Upper lobe of left lung (tissue), 6 donors: ENCODE measurements around the gene CCNF. TPM values are rescaled to one million over a fixed set of nuclear protein-coding genes. Genes with fewer than 3 reads are reported as not detected.
A peak's percentile ranks its signal among the peaks of the same experiment; 100 is the strongest.

Source experiments
- ATAC-seq, 2 donors: fragments of 200-7000 bp; cut with Tn5 transposase; one replicate each; pipeline ENCODE4 v1.9.1; 2022; ENCODE audit warnings: mild to moderate bottlenecking in 2 of 2, moderate library complexity in 2 of 2; ENCODE audit not compliant: low FRiP score in 2 of 2
- DNase-seq, 2 donors: peaks; one replicate each; pipeline ENCODE4 v3.0.0-alpha.2; 2019 to 2020
- H3K27ac ChIP-seq, 4 donors: fragments of 200-600 bp; sonication (generic); one replicate each; pipeline ENCODE4 v1.5.1; 2016 to 2019
- H3K27me3 ChIP-seq, 4 donors: fragments of 200-600 bp; sonication (generic); one replicate each; pipeline ENCODE4 v1.5.1; 2017 to 2019
- H3K36me3 ChIP-seq, 4 donors: fragments of 200-600 bp; sonication (generic); one replicate each; pipeline ENCODE4 v1.5.1; 2016 to 2019
- H3K4me1 ChIP-seq, 4 donors: fragments of 200-600 bp; sonication (generic); one replicate each; pipeline ENCODE4 v1.5.1; 2018 to 2019
- H3K4me3 ChIP-seq, 4 donors: fragments of 200-600 bp; sonication (generic); one replicate each; pipeline ENCODE4 v1.5.1; 2017 to 2019; ENCODE audit warnings: mild to moderate bottlenecking in 2 of 4, moderate library complexity in 1 of 4
- H3K9me3 ChIP-seq, 4 donors: fragments of 200-600 bp; sonication (generic); one replicate each; pipeline ENCODE4 v1.5.1; 2018 to 2019
- CTCF ChIP-seq, 6 experiments: fragments of 450-650 bp in 4 of 6; fragments of 200-600 bp in 2 of 6; sonication (generic) in 2 of 6; IDR thresholded peaks; one replicate each; pipeline ENCODE4 v1.5.1; 2016 to 2019; ENCODE audit warnings: antibody characterized with exemption in 6 of 6
- EP300 ChIP-seq, 4 donors: sonication (generic); formaldehyde crosslinking; IDR thresholded peaks; one replicate each; pipeline ENCODE4 v1.5.1; 2017; ENCODE audit warnings: antibody characterized with exemption in 4 of 4, control low read depth in 2 of 4
- POLR2A ChIP-seq, 4 donors: fragments of 450-650 bp; IDR thresholded peaks; one replicate each; pipeline ENCODE4 v1.5.1; 2016 to 2017; ENCODE audit warnings: antibody characterized with exemption in 4 of 4, mild to moderate bottlenecking in 2 of 4
- POLR2AphosphoS5 ChIP-seq, 2 donors: sonication (generic); formaldehyde crosslinking; IDR thresholded peaks; one replicate each; pipeline ENCODE4 v1.5.1; 2017; ENCODE audit warnings: antibody characterized with exemption in 2 of 2
- WGBS, 2 donors: methylation state at CpG; one replicate each; pipeline ENCODE4 v1.1.5; 2017 to 2018; 5-methylcytosine and 5-hydroxymethylcytosine counted together
- total RNA-seq, 6 donors: library from RNA; depleted of rRNA in 4 of 6; stranded (reverse); fragments of >200 nt in 4 of 6; gene quantifications; one replicate each; pipeline versions ENCODE4 v1.1.0 to v1.2.1, GENCODE V29; 2016 to 2021
- donor health status: DM: no; HTN: no; CAD: no; lungs with moderate emphysema.
- donor health status: DM: no; HTN: yes; CAD: no; lungs with severe emphysema.

CCNF gene
- total RNA-seq, 6 donors from 2014 or later, result 2.7 to 5.2 (median 3.9) TPM

DNA sequence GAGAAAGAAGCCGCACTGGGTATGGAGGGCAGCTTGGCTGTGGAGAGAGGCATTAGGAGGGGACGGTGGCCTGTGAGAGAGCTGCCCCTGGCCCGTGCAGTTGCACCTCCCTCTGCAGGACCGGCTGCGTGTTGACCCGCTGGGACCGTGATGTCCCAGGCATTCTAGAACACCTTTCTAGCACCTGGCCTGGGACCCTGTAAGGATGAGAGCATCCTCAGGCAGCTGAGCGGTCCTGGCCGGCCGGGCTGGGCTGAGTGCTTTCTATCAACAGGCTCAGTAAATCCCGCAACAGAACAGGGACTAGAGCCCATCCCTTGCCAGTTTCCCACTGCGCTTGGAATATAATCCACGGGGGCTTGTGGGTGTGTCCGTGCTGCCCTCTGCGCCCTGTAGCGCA is 60.3 kb downstream of the CCNF start:
- WGBS, 2 donors, result 93 to 95% methylated on average over 8 to 16 of the region's 16 CpGs
- peak in 1 of 2 donors; percentile 67 for DNase-seq
- Histone ChIP-seq H3K9me3 (no peaks in the 10 kb centered on the region), H3K27ac (no peak overlapping the region), H3K4me1 (peaks cover 21 to 41% (median 36%) of the 10 kb centered on the region in 4 donors), H3K27me3 (no peaks in the 10 kb centered on the region), H3K4me3 (no peak overlapping the region), H3K36me3 (peaks cover 0 to 14% (median 3%) of the 10 kb centered on the region in 4 donors)
- no peak for ATAC-seq
- no peak for TF ChIP-seq CTCF (IDR thresholded peaks at IDR 0.05)

DNA sequence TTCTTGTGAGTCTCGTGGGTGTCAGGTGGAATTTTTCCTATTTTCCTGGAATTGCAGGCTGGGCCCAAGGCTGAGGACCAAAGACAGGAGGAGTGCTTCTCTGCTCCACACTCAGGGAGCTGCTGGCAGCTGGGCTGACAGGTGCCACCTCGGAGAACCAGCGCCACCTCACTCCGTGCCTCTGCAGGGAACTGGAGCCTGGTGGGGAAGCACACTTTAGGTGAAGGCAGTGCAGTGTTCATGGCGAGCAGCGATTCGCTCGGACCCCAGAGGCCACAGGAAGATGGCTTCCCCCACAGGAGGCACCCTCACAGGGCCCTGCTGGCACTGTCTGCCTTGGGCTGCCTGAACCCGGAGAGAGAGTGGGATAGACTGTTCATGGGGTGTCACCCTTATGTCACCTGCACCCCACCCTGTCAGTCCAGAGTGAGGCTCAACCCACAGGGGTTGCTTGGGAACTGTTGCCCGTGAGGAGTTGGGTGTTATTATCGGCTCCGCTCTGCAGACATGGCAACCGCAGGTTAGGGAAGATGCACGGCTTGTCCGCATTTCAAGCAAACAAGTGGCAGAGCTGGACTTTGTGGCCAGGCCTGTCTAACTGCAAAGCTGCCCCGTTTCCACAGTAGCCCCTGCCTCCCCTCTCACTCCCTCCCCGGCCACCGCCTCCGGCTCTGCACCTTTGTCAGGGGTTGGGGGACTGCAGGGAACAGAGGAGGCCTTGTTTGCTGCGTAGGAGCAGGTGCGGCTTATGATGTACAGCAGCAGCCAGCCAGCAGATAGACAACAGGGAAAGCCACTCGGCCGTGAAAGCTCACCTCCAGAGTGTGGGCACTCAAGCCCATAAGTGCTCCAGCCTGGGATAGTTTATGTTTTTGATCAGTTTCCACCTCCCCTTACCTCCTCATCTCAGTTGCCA is 61.2 kb downstream of the CCNF start:
- Histone ChIP-seq H3K9me3 (no peaks in the 10 kb centered on the region), H3K36me3 (peaks cover 0 to 14% (median 3%) of the 10 kb centered on the region in 4 donors), H3K4me3 (no peak overlapping the region), H3K4me1 (peaks cover 20 to 39% (median 32%) of the 10 kb centered on the region in 4 donors), H3K27ac (peak overlapping the region in 1 of 4 donors; percentile 3), H3K27me3 (no peaks in the 10 kb centered on the region)
- no peak for ATAC-seq
- peak in 1 of 2 donors; percentile 58 for DNase-seq
- WGBS, 2 donors, result 87 to 92% methylated on average over 10 to 23 of the region's 23 CpGs
- TF ChIP-seq POLR2A (IDR thresholded peaks at IDR 0.05) (no peak), POLR2AphosphoS5 (IDR thresholded peaks at IDR 0.05) (no peak), EP300 (IDR thresholded peaks at IDR 0.05) (no peak), CTCF (IDR thresholded peaks at IDR 0.05) (no peak)

- H3K4me1 ChIP-seq, result peaks cover 8 to 34% (median 23%) of the 10 kb centered on the region in 4 donors
- H3K9me3 ChIP-seq, result no peaks in the 10 kb centered on the region
- 77 to 87% methylated on average over 13 of the region's 13 CpGs for WGBS, 2 donors
- H3K27me3 ChIP-seq, result no peaks in the 10 kb centered on the region
- H3K4me3 ChIP-seq, result no peak overlapping the region
- H3K36me3 ChIP-seq, result peaks cover 0 to 29% (median 14%) of the 10 kb centered on the region in 4 donors
- DNase-seq, result peak in 1 of 2 donors; percentile 30
- peak overlapping the region in 1 of 4 donors; percentile 69 for H3K27ac ChIP-seq
- TF ChIP-seq CTCF (IDR thresholded peaks at IDR 0.05), result no peak
- no peak for TF ChIP-seq POLR2A (IDR thresholded peaks at IDR 0.05)
- TF ChIP-seq EP300 (IDR thresholded peaks at IDR 0.05), result no peak
- no peak for TF ChIP-seq POLR2AphosphoS5 (IDR thresholded peaks at IDR 0.05)
- no peak for ATAC-seq
Measured at GRCh38 chr16:2492292-2492691, 63.0 kb downstream of the CCNF start.

- peak in 1 of 2 donors; percentile 78 for DNase-seq
- peaks cover 0 to 41% (median 15%) of the 10 kb centered on the region in 4 donors for H3K36me3 ChIP-seq
- H3K9me3 ChIP-seq, result no peaks in the 10 kb centered on the region
- peak in 1 of 4 donors; percentile 37 for TF ChIP-seq POLR2A (IDR thresholded peaks at IDR 0.05)
- no peak for TF ChIP-seq POLR2AphosphoS5 (IDR thresholded peaks at IDR 0.05)
- 63 to 76% methylated on average over 6 of the region's 6 CpGs for WGBS, 2 donors
- peak; percentile 7 to 72 for ATAC-seq
- H3K4me3 ChIP-seq, result no peak overlapping the region
- H3K27me3 ChIP-seq, result no peaks in the 10 kb centered on the region
- peaks cover 18 to 36% (median 29%) of the 10 kb centered on the region in 4 donors for H3K4me1 ChIP-seq
- H3K27ac ChIP-seq, result peak overlapping the region in 3 of 4 donors; percentile 31 to 69 (median 58)
Measured at GRCh38 chr16:2493605-2494004, 64.4 kb downstream of the CCNF start.

DNA sequence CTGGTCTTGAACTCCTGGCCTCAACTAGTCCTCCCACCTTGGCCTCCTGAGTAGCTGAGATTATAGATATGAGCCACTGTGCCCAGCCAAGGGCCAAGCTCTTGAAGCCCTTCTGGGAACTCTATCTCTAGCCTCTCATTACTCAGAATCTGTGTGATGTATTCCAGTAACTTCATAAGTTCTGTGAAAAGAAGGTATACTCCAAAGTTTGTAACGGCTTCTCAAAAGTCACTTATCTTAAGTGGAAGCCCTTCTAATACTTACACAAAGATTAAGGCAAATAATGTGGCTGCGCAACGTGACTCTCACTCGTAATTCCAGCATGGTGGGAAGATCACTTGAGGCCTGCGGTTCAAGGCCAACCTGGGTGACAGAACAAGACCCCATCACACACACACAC is 65.4 kb downstream of the CCNF start:
- Histone ChIP-seq H3K4me3 (no peak overlapping the region), H3K9me3 (no peaks in the 10 kb centered on the region), H3K4me1 (peaks cover 19 to 46% (median 39%) of the 10 kb centered on the region in 4 donors), H3K36me3 (peaks cover 0 to 50% (median 18%) of the 10 kb centered on the region in 4 donors), H3K27me3 (no peaks in the 10 kb centered on the region), H3K27ac (peak overlapping the region; percentile 30 to 69 (median 44))
- TF ChIP-seq EP300 (IDR thresholded peaks at IDR 0.05) (peak; percentile 58 to 97 (median 88)), CTCF (IDR thresholded peaks at IDR 0.05) (no peak), POLR2A (IDR thresholded peaks at IDR 0.05) (no peak), POLR2AphosphoS5 (IDR thresholded peaks at IDR 0.05) (peak in 1 of 2 donors; percentile 45)
- WGBS, 2 donors, result 70 to 93% methylated on average over 5 of the region's 5 CpGs
- ATAC-seq (no peak), DNase-seq (peak in 1 of 2 donors; percentile 84)
